ENCODE measurements around the gene CDH6.

CDH6 gene

GRCh38 chr5:31343946-31344345 is 150.5 kb downstream of the CDH6 start:
- TF ChIP-seq CTCF (conservative IDR thresholded peaks at IDR 0.05; ENCODE audit: low read depth, low read length), result no peak
- DNase-seq (ENCODE audit: low read depth), result no peak
- H3K4me3 ChIP-seq (ENCODE audit: low read depth, low read length), result no peak overlapping the region

GRCh38 chr5:31346896-31347551 is 153.5 kb downstream of the CDH6 start:
- TF ChIP-seq CTCF (conservative IDR thresholded peaks at IDR 0.05; ENCODE audit: low read depth, low read length), result no peak
- H3K4me3 ChIP-seq (ENCODE audit: low read depth, low read length), result no peak overlapping the region
- DNase-seq (ENCODE audit: low read depth), result no peak

GRCh38 chr5:31347552-31347905 is 154.0 kb downstream of the CDH6 start:
- no peak for TF ChIP-seq CTCF (conservative IDR thresholded peaks at IDR 0.05; ENCODE audit: low read depth, low read length)
- no peak overlapping the region for H3K4me3 ChIP-seq (ENCODE audit: low read depth, low read length)
- no peak for DNase-seq (ENCODE audit: low read depth)

GRCh38 chr5:31350395-31350794 is 156.9 kb downstream of the CDH6 start:
- no peak for TF ChIP-seq CTCF (conservative IDR thresholded peaks at IDR 0.05; ENCODE audit: low read depth, low read length)
- no peak for DNase-seq (ENCODE audit: low read depth)
- H3K4me3 ChIP-seq (ENCODE audit: low read depth, low read length), result no peak overlapping the region

- no peak for TF ChIP-seq CTCF (conservative IDR thresholded peaks at IDR 0.05; ENCODE audit: low read depth, low read length)
- no peak overlapping the region for H3K4me3 ChIP-seq (ENCODE audit: low read depth, low read length)
- peak; percentile 5 for DNase-seq (ENCODE audit: low read depth)
These were observed 161.9 kb downstream of the CDH6 start for GRCh38 chr5:31355337-31355736.

GRCh38 chr5:31357038-31357437 is 163.6 kb downstream of the CDH6 start:
- DNase-seq (ENCODE audit: low read depth), result no peak
- no peak for TF ChIP-seq CTCF (conservative IDR thresholded peaks at IDR 0.05; ENCODE audit: low read depth, low read length)
- H3K4me3 ChIP-seq (ENCODE audit: low read depth, low read length), result no peak overlapping the region

GRCh38 chr5:31359839-31360238 is 166.4 kb downstream of the CDH6 start:
- DNase-seq (ENCODE audit: low read depth), result no peak
- TF ChIP-seq CTCF (conservative IDR thresholded peaks at IDR 0.05; ENCODE audit: low read depth, low read length), result no peak
- no peak overlapping the region for H3K4me3 ChIP-seq (ENCODE audit: low read depth, low read length)

All from choroid plexus epithelial cell (primary cell).